Measurements from ENCODE around the gene MAP1LC3B2.
A peak's percentile ranks its signal among the peaks of the same experiment; 100 is the strongest.

The MAP1LC3B2 gene

GRCh38 chr12:116589581-116589980 is 30.4 kb downstream of the MAP1LC3B2 start:
- TF ChIP-seq CTCF (conservative IDR thresholded peaks at IDR 0.05): no peak
- H3K27ac ChIP-seq: no peak overlapping the region

DNA sequence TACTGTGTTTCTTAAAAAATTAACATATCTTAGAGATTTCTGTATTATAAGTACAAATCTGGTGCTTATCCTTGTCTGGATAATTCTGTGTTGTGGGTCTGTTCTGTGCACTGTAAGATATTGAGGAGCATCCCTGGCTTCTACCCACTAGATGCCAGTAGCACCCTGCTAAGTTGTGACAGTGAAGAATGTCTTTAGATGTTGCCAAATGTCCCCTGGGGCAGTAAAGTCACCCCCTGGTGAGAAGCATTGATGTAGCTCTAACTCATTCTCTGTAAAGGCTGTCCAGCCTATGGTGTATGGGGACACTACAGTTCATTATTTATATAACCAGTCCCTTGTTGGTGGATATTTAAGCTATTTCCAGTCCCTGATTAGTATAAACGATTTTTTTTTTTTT is 31.4 kb downstream of the MAP1LC3B2 start:
- no peak overlapping the region for H3K27ac ChIP-seq

DNA sequence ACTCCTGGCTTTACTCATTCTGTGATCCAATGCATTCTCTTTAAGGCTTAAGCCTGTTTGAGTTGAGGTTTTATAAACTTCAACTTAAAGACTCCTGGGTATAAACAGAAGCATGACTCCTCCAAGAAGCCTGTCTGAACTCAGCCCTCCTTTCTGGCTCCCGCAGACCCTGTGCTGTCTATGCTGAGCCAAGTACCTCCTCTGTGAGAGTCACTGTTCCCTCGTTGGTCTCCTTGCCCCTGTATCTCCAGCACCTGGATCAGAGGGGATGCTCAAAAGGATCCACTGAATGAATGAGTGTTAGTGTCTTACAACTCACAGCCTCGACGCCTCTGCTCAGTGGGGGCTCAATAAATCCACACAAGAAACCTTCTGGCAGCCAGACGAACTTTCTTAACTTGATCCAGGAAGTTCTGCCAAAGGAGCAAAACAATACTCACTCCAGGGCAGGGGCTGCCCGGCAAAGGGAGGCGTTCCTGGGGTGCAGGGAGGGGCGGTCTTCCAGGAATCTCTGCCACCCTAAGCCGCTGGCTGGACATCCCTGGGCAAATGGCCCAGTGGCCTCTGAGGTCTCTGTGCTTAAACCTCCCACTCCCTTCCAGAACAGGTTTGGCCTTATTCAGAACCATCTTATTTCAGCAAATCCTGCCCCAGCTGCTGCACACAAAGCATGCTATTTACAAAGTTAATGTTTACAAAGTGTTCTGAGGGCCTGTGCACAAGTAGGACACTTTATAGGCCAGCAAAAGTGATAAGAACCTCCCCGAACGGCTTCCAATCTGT is 32.9 kb downstream of the MAP1LC3B2 start:
- peak overlapping the region; percentile 75 for H3K27ac ChIP-seq
- TF ChIP-seq CTCF (conservative IDR thresholded peaks at IDR 0.05): no peak

More for the DNA sequence above, 31.4 kb downstream of the MAP1LC3B2 start:
- no peak for TF ChIP-seq CTCF (conservative IDR thresholded peaks at IDR 0.05)

GRCh38 chr12:116592731-116593130 is 33.5 kb downstream of the MAP1LC3B2 start:
- no peak for TF ChIP-seq CTCF (conservative IDR thresholded peaks at IDR 0.05)
- peak overlapping the region; percentile 75 for H3K27ac ChIP-seq

- no peak overlapping the region for H3K27ac ChIP-seq
- no peak for TF ChIP-seq CTCF (conservative IDR thresholded peaks at IDR 0.05)
Observed at GRCh38 chr12:116594325-116595038, 35.3 kb downstream of the MAP1LC3B2 start.

GRCh38 chr12:116595186-116595585 is 36.0 kb downstream of the MAP1LC3B2 start:
- no peak overlapping the region for H3K27ac ChIP-seq

More at GRCh38 chr12:116595186-116595585, 36.0 kb downstream of the MAP1LC3B2 start:
- no peak for TF ChIP-seq CTCF (conservative IDR thresholded peaks at IDR 0.05)
